HuH-7.5 (cell line): ENCODE data around the gene HMCN1.
"Not testable (repeated sequence)": the region's sequence is repeated elsewhere in the genome, so short reads cannot be mapped to it uniquely, and the experiment has no call there.

ENCODE experiments used
- DNase-seq: peaks from one replicate; pipeline ENCODE4 v3.0.0; 2011; ENCODE audit warnings: low spot score

HMCN1 gene

DNA sequence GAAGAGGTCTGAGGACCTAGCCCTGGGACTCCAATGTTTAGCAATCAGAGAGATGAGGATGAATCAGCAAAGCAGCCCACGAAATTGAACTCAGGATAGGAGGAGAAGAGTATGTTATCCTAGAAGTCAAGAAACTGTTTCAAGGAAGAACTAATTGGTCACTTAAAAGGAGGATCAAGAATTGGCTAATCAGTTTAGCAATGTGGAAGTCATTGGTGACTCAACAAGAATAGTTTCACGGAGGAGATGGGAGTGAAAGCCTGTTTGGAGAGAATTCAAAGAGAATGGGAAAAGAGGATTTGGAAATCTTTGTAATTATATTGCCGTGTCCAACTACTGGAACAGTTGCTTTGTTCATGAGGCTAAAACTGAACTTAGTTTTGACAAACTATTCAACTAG is 7.4 kb downstream of the HMCN1 start:
- DNase-seq = no peak

DNA sequence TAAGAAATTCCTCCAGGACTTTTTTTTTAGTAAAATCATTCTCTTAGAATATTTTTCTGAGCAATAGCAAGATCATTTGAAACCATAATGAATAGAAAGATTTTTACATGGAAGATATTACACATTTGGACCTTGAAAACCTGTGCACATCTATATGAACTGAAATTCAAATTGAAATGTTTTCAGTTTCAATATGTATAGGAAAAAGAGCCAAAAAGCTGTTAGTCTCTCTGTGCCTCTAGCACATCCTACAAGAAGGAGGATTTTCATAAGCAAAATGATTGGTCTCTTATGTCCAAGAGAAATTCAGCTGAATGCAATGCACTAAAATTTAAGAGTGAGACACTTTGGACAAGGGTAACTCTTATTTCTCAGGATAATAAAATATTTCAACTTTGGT is 8.2 kb downstream of the HMCN1 start:
- no peak for DNase-seq

DNA sequence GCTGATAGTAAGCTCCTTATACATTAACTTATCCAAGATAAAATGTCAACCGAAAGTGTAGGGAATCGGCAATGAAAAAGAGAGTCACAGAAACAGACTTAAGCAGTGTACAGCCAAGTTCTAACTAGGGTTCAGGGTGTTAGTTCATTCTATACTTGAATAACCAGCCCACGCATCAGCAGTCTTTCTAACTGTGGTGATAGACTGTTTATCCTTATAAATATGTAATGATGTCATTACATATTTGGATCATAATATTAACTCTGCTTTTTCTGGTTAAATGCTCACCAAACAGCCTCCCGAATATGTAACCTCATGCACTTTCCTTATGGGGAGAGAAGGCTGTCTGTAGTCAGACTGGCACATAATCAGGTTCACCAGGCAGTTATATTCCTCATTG is 11.0 kb downstream of the HMCN1 start:
- DNase-seq = no peak

DNA sequence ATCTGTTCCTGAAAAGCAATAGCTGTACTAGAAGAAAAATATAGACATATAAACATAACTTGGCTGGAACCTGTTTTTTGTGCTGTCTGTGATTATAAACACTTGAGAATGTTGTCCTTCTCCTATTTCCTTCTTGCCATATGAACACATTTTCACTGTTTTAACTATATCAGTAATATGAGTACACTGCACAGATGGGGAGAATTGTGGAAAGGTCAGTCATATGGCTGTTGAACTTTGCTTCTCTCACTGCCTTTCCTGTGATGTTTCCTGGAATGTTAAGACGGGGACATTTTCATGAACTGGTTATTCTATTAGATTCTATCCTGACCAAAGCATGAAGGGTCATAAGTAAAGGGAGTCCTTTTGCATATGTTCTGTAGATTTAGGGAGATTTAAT is 24.9 kb downstream of the HMCN1 start:
- DNase-seq = no peak

DNA sequence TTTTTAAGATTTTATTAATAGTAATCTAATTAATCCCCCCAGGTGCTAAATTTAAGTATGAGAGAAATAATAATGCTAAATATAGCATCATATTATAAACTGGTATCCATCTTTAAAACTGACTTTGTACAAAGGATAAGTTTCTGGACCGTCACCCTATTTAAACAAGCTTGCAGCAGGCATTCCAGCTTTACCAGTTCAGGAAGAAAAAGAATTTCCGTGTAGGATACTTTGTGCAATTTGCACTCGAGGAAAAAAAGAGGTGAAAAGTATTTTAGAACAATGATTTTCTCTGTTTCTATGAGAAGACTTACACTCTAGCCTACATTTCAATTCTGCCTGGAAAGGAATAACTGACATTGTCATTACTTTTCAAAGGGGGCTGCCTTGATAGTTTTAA is 27.6 kb downstream of the HMCN1 start:
- DNase-seq = no peak

DNA sequence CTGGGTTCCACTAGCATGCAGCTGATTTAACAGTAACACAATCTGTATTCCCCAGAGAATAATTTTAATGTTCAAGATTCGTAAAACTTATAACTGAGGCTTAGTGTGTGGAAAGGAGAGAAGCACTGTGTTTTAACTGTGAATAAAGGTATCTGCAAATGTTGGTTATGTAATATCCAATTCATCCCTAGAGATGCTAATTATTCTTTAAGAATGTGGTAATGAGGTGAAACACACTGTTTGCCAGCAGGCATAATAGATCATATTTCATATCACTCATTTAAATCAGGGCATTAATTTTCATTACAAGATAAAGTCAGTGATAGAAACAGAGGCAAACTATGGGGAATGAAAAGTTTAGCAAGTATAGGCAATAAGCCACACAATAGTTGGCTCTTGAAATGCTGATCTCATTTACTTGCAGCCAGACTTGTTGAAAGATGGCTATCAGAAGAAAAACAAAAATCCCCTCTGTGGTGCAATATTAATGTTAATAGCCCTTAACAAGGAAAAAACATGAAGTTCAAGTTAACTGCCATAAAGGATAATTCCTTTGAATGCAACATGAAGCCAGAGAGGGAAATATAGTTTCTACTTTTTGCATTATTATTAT is 33.4 kb downstream of the HMCN1 start:
- no peak for DNase-seq

DNA sequence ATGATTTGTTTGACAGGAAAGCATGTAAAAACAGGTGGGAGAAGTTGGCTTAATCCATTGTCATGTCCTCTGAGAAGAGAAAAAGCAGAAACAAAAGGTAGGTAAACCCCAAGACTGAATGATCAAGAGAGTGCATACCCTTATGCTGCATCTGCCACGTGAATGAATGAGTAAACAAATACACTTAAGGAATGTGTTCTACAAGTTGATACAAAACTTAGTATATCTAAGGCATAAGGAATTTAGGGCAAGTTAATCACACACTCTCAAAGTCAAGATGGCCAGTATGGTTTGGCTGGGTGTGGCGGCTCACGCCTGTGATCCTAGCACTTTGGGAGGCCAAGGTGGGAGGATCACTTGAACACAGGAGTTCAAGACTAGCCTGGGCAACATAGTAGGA is 34.2 kb downstream of the HMCN1 start:
- DNase-seq = no peak

DNA sequence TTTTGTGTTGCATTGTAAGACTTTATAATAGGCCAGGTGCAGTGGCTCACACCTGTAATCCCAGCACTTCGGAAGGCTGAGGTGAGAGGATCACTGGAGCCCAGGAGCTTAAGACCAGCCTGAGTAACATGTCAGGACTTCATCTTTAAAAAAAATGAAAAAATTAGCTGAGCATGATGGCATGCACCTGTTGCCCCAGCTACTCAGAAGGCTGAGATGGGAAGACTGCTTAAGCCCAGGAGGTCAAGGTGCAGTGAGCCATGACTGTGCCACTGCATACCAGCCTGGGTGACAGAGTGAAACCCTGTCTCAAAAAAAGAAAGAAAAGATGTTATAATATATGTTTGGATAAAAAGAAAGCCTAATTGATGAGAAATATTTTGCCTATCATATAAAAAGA is 34.9 kb downstream of the HMCN1 start:
- DNase-seq = no peak

DNA sequence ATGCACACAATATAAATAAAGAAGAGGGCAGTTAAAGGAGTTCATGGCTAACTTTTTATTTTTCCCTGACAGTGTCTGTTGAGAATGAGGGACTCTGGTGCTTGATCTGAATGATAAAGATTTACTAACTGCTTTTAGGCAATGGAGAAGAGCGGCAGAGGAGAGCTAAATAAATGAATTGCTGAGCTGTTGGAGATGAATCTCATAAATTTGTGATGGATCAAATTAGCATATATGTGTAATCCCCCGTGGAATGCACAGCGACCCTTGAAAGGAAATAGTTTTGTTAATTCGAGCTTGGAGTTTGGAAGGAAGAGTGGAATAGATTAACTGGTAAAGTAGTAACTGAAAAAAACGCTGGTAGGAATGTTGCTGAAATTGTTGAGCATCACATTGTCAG is 40.2 kb downstream of the HMCN1 start:
- DNase-seq = no peak

DNA sequence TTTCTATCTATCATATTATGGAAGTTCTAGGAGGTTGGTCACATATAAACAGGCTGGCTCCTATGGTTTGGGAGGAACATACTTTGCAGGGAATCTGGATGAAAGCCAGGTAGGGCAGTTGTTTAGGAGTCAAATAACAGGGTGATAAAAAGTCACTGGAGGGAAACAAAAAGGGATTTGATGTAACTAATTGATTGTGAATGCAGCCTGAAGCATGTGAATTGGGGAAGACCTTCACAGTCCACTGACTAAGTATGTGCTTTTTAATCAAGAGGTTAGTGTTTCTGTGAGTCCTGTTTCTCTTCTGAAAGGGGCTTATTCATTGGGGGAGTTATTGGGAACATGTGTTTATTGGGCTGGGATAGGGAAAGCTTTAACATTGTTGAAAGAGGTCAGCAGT is 41.3 kb downstream of the HMCN1 start:
- DNase-seq = no peak

DNA sequence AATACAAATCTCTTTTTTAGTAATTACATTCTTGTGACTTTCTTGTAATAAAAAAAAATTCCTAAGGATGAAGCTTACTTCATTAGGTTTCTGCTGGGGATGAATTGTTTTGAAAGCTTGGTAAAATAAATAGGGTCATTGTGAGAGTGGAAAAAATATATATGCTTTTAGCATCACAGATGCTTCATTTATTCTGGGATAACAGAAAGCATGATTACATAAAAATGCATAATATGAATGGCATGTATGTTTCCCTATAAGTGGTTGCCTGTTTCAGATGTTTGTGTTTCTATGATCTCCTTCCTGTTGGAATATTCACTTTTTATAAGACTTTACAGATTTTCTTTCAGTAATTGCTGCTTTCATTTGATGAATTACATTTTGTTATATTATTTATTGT is 42.3 kb downstream of the HMCN1 start:
- no peak for DNase-seq

DNA sequence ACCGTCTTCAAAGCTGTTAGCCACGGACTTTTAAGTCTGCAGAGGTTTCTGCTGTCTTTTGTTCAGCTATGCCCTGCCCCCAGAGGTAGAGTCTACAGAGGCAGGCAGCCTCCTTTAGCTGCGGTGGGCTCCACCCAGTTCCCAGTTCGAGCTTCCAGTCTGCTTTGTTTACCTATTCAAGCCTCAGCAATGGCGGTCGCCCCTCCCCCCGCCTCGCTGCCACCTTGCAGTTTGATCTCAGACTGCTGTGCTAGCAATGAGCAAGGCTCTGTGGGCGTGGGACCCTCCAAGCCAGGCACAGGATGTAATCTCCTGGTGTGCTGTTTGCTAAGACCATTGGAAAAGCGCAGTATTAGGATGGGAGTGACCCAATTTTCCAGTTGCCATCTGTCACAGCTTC is 49.7 kb downstream of the HMCN1 start:
- not testable (repeated sequence) for DNase-seq

DNA sequence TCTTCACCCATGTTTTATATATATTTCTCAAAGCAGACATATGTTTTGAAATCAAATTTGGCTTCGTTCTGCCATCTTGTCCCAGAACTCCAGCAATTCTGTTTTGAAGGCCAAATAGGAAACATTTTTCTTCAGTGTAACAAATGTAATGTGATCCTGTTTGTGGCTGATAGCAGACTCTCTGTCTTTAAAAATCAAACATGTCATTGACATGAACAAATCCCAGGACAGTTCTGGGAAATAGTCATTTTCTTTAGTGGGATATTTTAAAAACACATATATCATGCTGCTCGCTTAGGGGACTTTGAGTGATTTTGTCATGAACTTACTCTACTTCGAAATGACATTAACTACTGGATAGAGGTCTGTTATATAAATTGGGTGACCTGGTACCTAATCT is 51.4 kb downstream of the HMCN1 start:
- no peak for DNase-seq

DNA sequence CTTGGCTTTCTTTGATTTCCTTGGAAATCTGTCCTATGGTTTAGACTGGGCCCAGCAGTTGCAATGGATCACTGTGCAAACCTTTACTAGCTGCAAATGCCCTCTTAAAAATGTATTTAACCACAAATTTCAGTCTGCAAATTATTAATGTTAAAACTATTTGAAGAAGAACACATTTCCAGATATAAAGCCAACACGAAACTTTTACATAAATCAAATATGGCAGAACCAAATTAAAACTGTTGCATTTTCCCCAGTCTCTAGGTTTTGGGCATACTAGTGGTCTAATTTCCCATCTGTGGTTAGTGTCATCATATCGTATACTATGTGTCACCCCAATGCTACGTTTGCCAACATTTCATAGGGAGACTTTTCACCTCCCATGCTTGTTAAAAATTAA is 52.3 kb downstream of the HMCN1 start:
- DNase-seq = no peak

DNA sequence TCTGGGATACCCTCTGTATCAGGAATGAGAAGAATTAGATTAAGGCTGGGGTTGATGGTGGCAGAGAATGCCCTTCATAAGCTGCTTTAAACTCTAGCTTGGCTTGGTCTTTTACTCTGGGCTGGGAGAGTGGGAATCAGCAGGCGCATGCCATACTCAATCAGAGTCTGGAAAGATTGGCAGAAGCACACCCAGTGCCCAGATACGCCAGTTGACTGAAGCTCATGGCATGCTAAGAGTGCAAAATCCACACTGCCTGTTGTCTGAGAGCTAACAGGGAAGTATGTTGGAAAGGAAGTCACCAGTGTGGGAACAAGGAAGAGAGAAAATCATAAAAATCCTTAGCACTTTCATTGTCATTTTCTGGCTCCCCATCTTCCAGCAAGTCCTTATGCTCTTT is 53.0 kb downstream of the HMCN1 start:
- no peak for DNase-seq

DNA sequence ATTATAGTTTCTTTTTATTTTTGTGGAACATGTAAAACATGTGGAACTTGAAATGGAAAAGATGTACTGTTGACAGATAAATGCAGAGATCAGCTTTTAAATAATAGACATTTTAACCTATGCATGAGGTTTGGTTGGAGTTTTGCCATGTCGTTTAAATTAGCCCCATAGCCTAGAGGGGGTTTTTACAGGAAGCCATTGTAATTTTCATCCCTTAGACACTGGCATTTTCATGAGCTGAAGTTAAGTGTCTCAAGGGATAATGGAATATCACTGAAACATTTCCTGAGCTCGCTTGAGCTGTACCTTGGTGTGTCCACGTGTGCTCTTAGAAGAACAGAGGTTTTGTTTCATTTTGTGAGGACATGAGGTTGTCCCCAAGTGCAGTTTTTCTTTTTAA is 54.2 kb downstream of the HMCN1 start:
- no peak for DNase-seq

DNA sequence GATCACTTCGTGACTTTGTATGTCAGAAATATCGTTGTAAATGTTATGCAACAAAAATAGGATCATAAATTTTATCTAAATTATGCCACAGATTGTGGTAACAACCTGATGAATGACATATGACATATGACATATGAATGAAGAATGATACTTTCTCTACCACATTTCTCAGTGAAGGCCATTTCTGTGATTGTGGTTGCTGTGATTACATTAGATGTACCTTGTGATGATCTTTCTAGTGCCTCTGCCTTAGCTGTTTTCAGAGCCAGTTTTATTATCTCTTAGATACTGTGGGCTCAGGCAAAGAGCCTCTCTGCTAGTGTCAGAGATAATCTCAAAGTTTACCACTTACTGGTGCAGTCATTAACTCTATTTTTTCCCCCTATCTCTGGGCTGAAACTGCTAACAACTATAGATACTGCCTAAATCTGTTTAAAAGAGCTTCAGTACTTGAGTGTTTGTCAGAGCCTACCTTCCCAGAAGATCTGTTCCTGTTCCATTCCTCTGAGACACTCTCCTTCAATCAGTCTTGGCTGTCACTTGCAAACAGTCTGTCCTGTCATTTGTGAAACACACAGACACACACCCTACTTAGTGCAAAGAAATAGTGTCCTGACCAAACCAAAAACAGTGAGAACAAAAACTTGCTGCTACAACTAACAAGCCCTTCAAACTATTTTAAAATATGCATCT is 55.5 kb downstream of the HMCN1 start:
- DNase-seq = no peak

DNA sequence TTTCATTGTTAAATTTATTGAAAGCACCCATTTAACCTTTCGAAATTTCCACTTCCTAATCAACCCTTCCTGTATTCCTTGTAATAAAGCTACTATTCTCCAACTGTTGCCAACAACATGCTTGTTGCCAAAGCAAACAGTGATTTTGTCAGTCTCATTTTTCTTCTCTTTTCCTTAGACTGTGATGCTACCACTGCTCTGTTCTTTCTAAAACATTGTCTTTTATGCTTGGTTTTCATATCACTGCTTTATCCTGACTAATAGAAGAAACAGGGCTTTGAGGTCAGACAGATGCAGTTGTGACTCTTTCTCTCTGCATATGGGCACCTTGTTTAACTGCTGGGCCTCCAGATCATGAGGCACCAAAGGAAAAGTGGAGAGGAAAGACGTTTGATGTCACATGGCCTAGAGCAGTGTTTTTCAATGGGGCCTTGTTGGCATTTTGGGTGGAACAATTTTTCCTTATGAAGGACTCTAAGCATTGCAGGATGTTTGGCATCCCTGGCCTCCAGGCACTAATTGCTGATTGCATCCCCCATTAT is 56.1 kb downstream of the HMCN1 start:
- no peak for DNase-seq

DNA sequence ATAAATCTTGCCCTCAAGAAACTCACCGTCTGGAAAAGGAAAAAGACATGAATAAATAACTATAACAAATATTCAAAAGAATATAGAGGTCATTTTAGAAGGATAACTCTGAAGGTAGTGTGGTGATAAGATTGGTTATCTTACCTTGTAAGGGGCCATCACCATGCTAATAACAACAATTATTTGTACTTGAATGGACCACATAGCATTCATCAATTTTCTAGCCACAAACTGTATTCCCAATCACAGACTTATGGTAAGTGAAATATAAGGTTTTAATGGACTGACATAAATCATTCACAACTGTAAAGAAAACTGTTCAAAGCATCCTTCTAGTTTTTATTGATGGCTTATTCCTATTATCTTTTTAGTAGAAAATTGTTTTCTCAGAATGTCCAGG is 57.8 kb downstream of the HMCN1 start:
- DNase-seq = no peak

DNA sequence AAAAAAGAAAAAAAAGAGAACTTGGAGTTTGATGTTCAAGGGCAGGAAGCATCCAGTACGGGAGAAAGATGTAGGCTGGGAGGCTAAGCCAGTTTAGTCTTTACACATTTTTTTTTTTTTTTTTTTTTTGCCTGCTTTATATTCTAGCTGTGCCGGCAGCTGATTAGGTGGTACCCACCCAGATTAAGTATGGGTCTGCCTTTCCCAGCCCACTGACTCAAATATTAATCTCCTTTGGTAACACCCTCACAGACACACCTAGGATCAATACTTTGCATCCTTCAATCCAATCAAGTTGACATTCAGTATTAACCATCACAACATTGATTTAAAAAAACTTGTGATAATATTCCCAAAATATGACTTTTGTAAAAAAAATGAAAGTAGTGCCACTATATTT is 60.3 kb downstream of the HMCN1 start:
- not testable (repeated sequence) for DNase-seq

DNA sequence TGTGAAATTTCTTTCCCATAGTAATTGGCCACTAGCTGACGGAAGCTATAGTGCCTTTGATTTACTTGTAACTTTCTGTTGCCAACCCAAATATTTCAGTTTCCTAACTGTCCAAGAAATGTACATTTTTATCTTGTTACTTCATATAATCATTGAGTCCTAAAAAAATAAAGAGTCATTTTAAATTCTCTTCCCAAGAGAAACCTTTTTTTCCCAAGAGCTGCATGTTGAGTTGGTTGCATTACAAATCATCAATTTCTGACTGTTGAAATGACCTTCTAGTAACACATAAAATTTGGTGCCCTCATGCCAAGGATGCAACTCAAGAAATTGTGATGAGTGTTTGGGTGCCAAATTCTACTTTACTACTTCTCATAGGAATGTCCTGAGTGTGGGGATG is 61.0 kb downstream of the HMCN1 start:
- DNase-seq = no peak

DNA sequence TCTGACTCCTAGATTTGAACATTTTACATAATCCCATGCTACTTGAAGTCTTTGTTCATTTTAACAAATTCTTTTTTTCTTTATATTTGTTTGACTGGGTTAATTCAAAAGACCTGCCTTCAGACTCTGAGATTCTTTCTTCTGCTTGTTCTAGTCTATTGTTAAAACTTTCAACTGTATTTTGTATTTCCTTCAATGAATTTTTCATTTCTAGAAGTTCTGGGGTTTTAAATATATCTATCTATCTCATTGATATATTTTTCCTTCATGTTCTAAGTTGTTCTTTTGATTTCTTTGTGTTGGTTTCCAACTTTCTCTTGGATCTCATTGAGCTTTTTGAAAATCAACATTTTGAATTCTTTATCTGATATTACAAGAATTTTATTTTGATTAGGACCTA is 64.3 kb downstream of the HMCN1 start:
- no peak for DNase-seq

DNA sequence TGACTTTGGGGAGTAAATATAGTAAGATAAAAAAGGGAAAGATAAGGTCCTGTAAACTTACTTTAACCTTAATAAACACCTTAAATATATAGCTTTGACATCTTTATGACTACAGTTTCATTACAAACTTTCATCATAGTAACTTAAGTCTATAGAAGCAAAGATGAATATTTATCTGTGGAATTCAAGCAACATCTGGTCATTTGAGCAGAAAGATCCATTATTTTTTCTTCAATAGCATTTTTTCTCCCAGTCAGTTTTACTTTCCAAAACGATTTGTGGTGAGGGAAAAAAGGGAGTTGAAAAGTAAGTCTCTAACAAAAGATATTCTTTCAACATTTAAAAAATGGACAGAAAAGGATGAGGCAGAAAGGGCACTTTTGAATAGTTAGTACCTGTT is 69.0 kb downstream of the HMCN1 start:
- DNase-seq = no peak

DNA sequence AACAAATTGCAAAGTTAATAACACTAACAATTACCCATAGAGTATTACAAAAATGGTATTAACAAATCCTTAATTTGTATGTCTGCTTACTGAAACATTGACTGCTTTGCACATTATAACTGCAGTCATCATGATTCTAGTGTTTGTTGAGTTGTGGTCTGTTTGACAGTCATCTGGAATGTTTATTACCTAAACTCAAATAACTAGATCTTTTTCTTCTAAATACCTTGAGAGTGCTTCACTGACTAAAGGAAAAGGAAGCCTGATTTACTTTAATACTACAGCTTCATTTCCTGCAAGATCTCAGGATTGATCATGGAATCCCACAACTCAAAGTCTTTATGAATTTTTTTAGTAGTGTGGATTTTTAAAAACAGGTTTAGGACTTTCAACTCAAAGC is 70.0 kb downstream of the HMCN1 start:
- DNase-seq = no peak
